Endometrial microvascular endothelial cells (primary cell): ENCODE measurements around the gene PIRT. TPM values are rescaled to one million over a fixed set of nuclear protein-coding genes. Genes with fewer than 3 reads are reported as not detected.

Source experiments
- in situ Hi-C: cut with HindIII; loops from 2 replicates; pipeline ENCODE4 v1.10.0; 2017; ENCODE audit warnings: low sequenced_read_pairs, low pct_unique_long_range_greater_than_20kb; ENCODE audit errors: inconsistent ontology term
- total RNA-seq: library from RNA; depleted of rRNA; stranded (reverse); fragments of >200 nt; gene quantifications from one replicate; pipeline ENCODE4 v1.2.3, GENCODE V29; 2015; ENCODE audit errors: inconsistent ontology term

Gene PIRT
- total RNA-seq, 1 donor from 2014 or later: not detected

DNA sequence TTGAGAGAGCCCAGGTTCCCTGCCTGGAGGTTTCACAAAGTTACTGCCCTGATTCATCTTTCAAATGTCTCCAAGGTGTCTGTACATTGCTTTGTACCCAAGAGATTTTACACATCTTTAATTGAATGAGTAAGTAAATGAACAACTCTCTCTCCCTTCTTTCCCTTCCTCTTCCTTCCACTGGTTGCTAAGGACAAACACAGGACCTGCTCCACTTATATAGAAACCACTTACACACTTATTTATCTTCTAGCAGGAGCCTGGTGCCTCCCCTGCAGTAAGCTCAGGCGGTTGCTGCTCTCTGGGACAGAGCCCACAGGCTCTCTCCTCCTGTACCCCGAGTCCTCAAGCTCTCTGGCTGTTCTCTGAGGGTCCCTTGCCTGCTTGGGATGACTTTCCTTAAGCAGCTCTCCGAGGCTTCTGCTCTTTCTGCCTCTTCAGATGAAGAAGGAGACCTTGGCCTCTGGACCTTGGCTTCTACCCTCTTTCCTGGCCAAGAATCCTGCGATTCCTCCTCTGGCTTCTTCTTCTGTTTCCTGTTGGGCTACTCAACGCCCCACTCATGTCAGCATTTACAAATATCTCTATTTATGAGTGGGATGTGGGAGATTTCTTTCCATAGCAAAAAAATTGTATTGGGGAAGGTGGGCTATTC lies 9.9 kb downstream of the PIRT start:
- in situ Hi-C loops: no loop called here

DNA sequence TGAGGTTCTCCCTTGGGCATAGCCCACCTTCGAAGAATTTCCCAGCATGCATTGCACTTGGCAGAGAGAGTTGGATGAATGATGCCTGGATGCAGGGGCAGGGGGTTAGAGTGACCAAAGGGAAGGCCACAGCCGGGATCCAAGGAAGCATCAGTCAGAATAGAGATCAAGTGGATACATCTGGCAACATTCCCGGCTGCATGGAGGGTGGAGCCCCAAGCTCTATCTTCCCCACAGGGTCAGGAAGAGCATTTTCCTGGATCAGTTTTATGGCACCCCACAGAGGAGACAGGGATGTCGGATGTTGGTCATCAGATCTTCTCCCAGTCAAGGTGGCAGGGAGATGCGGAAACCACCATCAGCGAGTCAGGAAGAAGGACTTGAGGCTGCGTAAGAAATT lies 13.0 kb downstream of the PIRT start:
- in situ Hi-C loops: no loop called here

DNA sequence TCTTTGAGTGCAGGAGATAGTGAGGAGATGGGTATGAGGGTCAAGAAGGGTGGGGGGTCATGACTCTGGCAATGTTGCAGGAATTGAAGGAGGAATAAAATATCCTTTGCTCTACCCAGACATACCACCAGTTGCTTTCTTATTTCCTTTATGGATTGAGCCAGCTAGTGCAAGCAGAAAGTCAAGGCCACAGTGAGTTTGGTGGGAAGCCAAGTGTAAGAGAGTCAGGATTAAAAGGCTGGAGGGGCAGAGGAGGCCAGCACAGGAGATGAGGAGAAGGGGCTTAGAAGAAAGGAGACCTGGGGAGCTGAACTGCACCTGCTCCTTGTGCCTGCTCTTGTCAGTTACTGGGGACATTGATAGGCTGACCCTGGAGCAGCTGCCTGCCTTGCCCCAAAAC lies 16.1 kb downstream of the PIRT start:
- in situ Hi-C loops: no loop called here

DNA sequence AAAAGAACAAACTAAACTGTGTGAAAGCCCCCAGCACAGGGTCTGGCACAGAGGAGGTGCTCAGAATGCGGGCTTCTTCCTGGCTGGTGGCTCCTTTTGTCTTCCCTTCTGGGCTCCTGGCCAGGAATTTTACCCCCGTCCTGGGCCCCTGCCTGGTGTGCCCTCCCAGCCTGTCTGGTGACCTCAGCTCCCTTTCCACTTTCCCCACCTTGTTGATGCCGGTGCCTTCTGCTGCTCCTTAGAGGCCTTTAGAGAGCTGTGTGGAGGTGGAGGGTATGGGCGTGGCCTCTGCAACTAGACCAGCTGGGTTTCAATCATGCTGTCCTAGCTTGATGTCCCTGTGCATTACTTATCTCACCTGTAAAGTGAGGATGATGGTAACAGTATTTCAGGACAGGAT lies 16.8 kb downstream of the PIRT start:
- in situ Hi-C loops: no loop called here

DNA sequence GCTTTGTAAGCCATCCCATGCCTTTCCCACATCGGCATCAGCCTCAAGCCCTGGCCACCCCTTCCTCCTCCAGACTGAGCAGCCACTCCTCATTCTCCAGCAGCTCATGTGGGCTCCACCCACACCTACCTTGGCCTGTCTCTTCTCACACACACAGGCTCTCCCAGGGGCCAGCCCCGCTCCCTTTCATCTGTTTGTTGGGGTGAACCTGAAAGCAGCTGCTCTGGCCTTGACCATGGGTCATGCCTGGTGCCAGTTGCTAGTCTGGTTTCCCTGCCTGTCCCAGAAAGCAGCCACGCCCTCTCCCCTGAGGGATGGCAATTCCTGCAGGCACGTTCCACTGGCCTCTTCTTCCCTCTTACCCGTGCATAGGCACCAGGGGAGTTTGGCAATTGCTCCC lies 22.6 kb downstream of the PIRT start:
- in situ Hi-C loops: no loop called here

DNA sequence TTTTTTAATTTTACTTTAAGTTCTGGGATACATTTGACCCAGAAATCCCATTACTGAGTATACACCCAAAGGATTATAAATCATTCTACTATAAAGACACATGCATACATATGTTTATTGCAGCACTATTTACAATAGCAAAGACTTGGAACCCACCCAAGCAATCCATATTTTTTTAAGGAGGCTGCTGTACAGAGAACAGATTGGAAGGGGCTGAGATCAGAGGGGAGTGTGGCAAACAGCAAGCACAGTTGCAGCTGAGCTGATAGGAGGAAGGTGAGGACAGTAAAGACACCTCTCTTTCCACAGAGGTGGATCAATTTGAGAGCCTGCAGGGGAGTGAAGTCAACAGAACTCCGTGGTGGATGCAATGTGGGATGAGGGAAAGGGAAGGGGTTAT lies 23.8 kb downstream of the PIRT start:
- in situ Hi-C loops: no loop called here

DNA sequence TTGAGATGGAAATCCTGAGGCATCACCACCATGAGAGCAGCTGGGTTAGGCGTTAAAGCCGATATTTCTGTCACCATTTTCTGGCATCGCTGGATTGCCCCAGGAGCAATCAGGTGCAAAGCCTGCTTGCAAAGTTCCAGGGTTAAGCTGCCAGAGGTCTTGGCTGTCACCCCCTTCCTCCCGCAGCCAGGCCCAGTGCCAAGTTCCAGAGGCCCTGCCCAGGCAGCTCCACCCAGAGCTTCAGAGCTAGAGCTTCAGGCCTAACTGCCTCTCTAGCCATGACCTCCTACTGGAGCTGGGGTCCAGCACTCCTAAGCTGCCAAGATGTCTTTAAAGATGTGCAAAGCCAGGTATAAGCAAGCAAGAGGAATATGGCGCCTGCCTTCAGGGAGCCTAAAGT lies 25.2 kb downstream of the PIRT start:
- in situ Hi-C loops: no loop called here

DNA sequence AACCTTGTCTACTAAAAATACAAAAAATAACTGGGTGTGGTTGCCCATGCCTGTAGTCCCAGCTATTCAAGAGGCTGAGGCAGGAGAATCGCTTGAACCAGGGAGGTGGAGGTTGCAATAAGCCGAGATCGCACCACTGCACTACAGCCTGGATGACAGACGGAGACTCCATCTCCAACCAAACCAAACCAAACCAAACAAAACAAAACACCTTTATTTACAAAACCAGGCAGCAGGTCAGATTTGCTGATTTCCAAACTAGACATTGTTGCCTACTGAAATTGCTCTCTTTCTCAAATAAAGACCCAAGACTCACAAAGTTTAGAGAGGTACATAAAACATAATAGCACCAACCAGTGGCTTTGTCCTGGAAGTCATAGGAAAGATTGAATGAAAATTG lies 28.3 kb downstream of the PIRT start:
- in situ Hi-C loops: no loop called here

DNA sequence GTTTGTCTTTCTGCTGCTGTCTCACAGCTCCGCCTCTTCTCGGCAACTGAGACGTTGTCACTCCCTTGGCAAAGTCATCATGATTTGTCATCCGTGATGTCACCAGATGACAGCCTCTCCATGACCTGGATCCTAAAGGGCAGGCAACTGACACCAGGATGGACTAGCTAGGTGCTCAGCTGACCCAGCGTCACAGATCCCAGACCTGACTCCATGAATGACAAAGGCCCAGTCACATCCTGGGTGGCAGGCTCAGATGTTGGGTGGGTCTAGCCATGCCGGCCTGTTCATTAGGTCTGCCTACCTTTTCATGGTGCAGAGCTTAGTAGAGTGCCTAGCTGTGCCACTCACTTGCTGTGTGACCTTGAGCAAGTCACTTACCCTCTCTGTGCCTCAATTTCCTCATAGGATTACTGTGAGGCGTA lies 30.2 kb downstream of the PIRT start:
- in situ Hi-C loops: no loop called here

DNA sequence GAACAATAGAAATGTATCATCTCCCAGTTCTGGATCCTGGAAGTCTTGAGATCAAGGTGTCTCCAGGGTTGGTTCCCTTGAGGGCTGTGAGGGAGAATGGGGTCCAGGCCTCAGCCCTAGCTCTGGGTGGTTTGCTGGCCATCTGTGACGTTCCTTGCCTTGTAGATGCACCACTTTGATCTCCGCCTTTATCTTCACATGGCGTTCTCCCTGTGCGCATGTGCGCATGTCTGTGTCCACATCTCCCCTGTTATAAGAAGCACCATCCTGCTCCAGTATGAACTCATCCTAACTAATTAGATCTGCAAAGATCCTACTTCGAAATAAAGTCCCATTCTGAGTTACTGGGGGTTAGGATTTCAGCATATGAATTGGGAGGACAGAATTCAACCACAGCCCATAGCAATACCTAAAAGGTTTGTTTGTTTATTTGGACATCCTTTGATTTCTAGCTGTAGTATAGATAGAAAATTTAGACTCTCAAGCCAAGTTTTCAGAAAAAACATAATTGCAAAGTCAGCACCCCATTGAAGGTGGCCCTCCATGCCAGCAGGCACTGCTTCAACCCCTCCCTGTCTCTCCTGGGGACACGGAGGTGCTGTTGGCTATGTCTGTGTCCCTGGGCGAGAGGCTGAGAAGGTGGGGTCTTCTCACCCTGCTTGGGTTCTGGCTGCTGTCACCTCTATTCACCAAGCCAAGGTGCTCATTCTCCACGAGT lies 31.2 kb downstream of the PIRT start:
- in situ Hi-C loops: no loop called here

DNA sequence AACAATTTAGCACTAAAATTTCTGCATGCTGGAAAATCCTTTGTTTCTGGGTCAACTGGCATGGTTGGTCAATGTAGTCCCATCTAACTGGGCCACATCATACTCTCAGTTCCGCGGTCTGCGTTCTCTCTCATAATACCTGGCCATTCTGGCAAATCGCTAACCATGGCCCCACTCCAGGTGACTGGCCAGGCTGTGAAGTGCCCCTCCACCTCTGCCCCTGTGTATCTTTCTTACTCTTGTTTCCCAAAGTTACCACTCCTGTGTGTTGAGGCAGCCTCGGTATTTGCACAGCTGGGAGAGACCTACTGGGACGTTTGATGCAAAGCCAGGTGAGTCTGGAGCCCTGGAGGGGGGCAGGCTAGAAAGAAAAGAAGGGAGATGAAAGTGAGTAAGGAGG lies 32.0 kb downstream of the PIRT start:
- in situ Hi-C loops: no loop called here

DNA sequence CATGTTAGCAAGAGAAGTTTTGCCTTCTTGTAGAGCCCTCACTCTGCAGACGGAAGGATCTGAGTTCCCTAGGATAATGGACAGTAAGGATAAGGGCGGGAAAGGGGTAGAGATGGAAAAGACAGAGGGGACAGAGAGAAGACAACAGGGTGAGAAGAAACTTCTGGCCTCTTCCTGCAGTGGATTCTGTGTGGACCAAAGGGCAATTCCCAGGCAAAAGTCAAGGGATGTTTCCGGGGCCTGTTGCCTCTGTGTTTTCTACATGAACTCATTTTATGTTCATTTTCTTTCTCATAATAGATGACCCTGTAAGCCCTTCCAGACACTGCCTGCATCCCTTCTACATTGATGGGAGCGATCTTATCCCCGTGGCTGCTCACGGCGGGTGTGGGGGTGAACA lies 33.3 kb downstream of the PIRT start:
- in situ Hi-C loops: no loop called here

DNA sequence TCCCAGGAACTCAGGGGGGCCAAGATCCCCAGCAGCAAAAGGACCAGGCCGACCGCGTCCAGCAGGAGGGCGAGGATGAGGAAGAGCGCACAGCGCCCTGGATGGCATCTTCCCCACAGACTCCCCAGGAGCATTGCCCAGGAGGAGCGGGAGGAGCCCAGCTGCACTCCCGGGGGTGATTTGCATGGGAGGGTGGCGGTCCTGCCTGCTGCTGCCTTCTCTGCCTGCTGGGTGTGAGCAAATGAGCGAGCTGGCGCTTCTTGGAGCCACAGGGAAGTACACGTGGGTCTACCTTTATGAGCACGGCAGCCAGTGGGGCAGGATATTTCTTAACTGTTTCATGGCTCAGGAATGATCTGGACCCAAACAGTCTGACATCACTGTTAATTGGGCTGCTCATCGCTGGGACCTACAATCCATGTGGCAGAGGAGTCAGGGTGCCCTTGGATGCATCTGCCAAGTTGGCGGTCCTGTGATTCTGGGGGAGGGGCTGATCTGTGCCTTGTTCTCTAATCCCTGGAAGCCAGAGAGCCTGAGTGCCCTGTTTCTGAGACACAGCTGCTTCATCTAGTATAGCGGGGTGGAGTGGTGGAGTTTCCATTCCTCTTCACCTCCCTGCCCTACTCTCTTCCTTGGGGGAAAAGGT lies 33.9 kb downstream of the PIRT start, which contains the start of gene TMEM238L:
TSS of gene TMEM238L (minus strand) at position 270 of the 646 bp plus-strand sequence. CDS start at position 134, 136 bp downstream.
- in situ Hi-C loops: no loop called here

DNA sequence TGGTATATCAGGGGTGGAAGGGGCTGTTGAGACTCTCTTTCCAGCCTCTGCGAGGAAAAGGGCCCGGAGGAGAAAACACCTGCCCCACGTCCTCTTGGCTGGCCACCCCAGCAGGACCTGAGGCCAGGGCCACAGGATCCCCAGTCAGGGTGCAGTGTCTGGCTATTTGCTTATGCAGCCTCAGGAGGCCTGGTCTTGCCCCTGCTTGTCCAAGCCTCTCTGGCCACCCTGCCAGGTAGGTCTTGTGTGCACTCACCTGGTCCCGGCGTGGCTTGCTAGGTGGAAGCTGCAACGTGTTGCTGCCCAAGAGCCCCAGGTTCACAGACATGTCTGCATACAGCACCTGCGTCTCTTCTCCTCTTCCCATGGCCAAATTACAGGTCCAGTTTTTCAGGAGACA lies 34.5 kb downstream of the PIRT start:
- in situ Hi-C loops: no loop called here

DNA sequence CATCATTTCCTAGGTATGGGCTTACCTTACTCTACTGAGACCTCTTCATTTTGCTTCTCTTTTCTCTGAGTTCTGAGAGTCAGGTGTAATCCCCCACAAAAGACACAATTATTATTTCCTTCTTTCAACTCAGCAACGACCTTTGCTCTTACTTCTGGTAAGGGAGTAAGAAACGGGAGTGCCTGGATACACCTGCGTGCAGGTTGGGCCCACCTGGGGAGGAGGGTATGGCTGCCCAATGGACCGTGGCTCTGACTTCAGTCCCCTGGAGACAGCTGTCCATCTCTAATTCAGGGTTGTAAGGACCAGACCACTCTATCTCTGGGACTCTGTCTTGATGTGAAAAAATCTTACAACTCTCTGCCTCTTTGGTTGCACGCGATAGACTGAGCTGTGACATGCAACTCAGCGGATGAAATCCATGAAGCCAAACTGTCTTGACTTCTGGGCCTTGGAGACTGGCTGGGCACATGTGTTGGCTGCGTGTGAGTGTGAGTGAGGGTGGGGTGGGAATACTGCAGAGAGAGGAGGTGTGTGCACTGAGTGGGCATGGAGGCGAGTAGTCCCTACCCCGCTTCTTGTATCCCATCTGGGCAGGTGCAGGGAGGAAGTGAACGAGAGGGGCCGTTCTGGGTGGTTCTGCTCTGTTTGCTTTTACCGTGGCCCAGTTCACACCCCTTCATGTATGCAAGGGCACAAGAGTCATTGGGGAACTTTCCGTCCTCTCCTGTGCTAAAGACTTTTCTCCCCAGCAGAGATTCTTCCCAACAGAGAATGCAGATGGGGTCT lies 35.2 kb downstream of the PIRT start:
- in situ Hi-C loops: no loop called here

DNA sequence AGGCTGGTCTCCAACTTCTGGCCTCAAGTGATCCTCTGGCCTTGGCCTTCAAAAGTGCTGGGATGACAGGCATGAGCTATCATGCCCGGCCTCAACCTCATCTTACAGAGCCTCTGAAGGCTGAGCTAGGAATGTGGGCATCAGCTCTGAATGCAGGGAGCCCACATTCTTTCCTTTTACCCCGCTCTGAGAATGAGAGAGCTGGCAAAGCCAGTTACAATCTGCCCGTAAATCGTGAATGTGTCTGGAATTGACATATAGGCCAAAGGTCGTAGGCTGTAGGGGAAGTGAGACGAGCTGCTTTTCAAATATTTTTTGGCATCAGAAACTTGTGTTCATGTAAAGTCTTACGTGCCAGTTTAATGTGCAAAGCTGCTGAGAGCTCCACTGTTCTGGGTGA lies 38.5 kb downstream of the PIRT start:
- in situ Hi-C loops: no loop called here

DNA sequence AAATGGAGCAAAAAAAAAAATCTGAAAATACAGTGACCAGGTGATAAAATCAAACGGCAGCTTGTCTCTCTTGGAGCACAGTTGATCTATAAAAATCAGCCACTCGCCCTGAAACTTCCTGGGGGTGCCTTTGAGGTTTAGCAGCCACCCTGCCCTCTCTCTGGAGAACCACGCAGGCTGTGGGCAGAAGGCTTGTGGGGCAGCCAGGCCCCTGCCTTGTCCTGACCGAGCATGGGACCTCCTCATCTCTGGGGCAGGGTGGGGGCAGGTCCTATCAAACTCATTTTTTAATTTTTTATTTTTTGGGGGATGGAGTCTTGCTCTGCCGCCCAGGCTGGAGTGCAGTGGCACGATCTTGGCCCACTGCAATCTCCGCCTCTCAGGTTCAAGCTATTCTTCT lies 39.0 kb downstream of the PIRT start:
- in situ Hi-C loops: no loop called here

DNA sequence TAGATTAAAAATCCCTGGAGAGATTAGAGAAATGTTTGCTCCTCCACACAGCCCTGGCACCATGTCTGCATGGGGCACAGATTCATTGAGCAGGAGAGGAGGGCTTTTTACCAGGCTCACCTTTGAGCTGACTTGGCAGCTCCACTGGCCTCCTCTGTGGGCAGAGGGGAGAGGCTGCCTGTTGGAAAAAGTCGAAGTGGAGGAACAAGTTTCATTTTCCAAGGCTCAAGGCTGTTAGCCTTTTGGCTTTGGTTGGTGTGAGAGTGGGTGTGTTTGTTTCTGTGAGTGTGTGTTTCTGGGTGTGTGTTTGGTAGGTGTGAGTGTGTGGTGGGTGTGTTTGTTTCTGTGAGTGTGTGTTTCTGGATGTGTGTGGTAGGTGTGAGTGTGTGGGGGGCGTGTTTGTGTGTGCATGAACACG lies 39.5 kb downstream of the PIRT start:
- in situ Hi-C loops: no loop called here

DNA sequence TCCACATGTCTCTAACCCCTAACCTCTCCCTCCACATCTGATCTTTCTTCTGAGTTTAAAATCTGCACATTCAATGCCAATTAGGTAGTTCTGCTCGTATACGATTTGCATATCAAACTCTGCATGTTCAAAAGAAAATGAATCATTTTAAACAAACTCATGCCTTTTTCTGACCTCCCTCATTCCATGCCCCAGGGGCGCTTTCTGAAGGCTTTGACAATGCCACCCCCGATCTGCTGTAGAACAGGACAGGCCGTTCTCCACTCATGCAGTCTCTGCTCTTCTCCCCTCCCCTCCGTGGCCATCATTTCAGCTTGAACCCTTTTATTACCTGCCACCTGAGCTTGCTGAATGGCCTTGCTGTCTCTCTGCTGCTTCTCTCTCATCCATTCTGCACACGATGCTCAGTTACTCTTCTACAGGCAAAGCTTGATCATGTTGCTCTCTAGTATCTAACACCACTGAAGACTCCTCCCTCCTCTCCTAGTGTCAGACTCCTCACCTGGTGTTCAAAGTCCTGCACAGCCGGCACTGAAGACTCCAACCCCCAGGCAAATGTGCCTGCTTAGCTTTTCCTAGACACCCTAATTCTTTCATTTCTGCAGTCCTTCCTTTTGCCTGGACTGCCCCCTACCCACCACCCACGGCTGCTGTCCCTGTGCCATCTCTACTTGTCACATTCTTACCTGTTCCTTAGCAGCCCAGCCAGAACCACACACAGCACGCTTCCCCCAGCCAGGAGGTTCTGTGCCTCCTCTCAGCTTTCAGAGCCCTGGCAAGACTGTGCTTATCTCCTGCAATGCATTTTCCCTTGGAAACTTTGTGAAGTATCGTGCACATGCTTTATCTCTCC lies 40.2 kb downstream of the PIRT start:
- in situ Hi-C loops: no loop called here
